Nephron (organoid): Measurements from ENCODE around the gene SMAD5.

Source experiments
- H3K27ac Mint-ChIP-seq, 3 experiments: 2 replicates each; pipeline ENCODE4 v1.8.0; 2020; ENCODE audit warnings: mixed read lengths in 3 of 3, mild to moderate bottlenecking in 2 of 3, moderate library complexity in 1 of 3
- H3K27me3 Mint-ChIP-seq: 2 replicates; pipeline ENCODE4 v1.8.0; 2021; ENCODE audit warnings: low read depth, mild to moderate bottlenecking, moderate library complexity, mixed read lengths
- H3K36me3 Mint-ChIP-seq: 2 replicates; pipeline ENCODE4 v1.8.0; 2020; ENCODE audit warnings: low read depth, mixed read lengths
- H3K4me1 Mint-ChIP-seq: 2 replicates; pipeline ENCODE4 v1.8.0; 2020; ENCODE audit warnings: mixed read lengths
- H3K4me3 Mint-ChIP-seq, 3 experiments: 2 replicates each; pipeline ENCODE4 v1.8.0; 2020; ENCODE audit warnings: mild to moderate bottlenecking in 3 of 3, mixed read lengths in 3 of 3, moderate library complexity in 2 of 3
- H3K9me3 Mint-ChIP-seq: 2 replicates; pipeline ENCODE4 v1.8.0; 2020; ENCODE audit warnings: mixed read lengths
- CTCF ChIP-seq, 3 experiments: fragments of 200-600 bp; sonication (generic); IDR thresholded peaks; one replicate each; pipeline ENCODE4 v1.5.0; 2021; ENCODE audit warnings: antibody characterized with exemption in 3 of 3; ENCODE audit not compliant: unreplicated experiment in 3 of 3

The SMAD5 gene

GRCh38 chr5:136159457-136159856 lies 26.8 kb downstream of the SMAD5 start:
- Mint-ChIP-seq H3K4me1 (peaks cover 39% of the 10 kb centered on the region), H3K27ac (peak overlapping the region; percentile 51 to 85 (median 74)), H3K9me3 (peaks cover 8% of the 10 kb centered on the region), H3K27me3 (no peaks in the 10 kb centered on the region), H3K36me3 (peaks cover 71% of the 10 kb centered on the region), H3K4me3 (peak overlapping the region in 1 of 3 experiments; percentile 46)
- TF ChIP-seq CTCF (IDR thresholded peaks at IDR 0.05; ENCODE audit: unreplicated experiment in 3 of 3) = no peak

GRCh38 chr5:136162008-136162407 lies 29.4 kb downstream of the SMAD5 start:
- Mint-ChIP-seq H3K27ac (no peak overlapping the region), H3K4me3 (no peak overlapping the region), H3K9me3 (peaks cover 2% of the 10 kb centered on the region), H3K36me3 (peaks cover 63% of the 10 kb centered on the region), H3K27me3 (no peaks in the 10 kb centered on the region), H3K4me1 (peaks cover 32% of the 10 kb centered on the region)
- TF ChIP-seq CTCF (IDR thresholded peaks at IDR 0.05; ENCODE audit: unreplicated experiment in 3 of 3) = no peak

- Mint-ChIP-seq H3K4me1 (peaks cover 19% of the 10 kb centered on the region), H3K9me3 (no peaks in the 10 kb centered on the region), H3K27ac (no peak overlapping the region), H3K4me3 (no peak overlapping the region), H3K27me3 (no peaks in the 10 kb centered on the region), H3K36me3 (peaks cover 65% of the 10 kb centered on the region)
- no peak for TF ChIP-seq CTCF (IDR thresholded peaks at IDR 0.05; ENCODE audit: unreplicated experiment in 3 of 3)
Observed at GRCh38 chr5:136164226-136164625, 31.6 kb downstream of the SMAD5 start.

- H3K27me3 Mint-ChIP-seq = no peaks in the 10 kb centered on the region
- no peak for TF ChIP-seq CTCF (IDR thresholded peaks at IDR 0.05; ENCODE audit: unreplicated experiment in 3 of 3)
- H3K9me3 Mint-ChIP-seq = no peaks in the 10 kb centered on the region
Observed at GRCh38 chr5:136166909-136167308, 34.3 kb downstream of the SMAD5 start.

GRCh38 chr5:136169218-136169617 lies 36.6 kb downstream of the SMAD5 start:
- peaks cover 5% of the 10 kb centered on the region for H3K4me1 Mint-ChIP-seq
- H3K36me3 Mint-ChIP-seq = peaks cover 75% of the 10 kb centered on the region
- no peak overlapping the region for H3K27ac Mint-ChIP-seq
- no peaks in the 10 kb centered on the region for H3K27me3 Mint-ChIP-seq
- no peak overlapping the region for H3K4me3 Mint-ChIP-seq
- TF ChIP-seq CTCF (IDR thresholded peaks at IDR 0.05; ENCODE audit: unreplicated experiment in 3 of 3) = no peak
- H3K9me3 Mint-ChIP-seq = no peaks in the 10 kb centered on the region

More at GRCh38 chr5:136166909-136167308, 34.3 kb downstream of the SMAD5 start:
- Mint-ChIP-seq H3K4me1 (no peaks in the 10 kb centered on the region), H3K27ac (no peak overlapping the region), H3K36me3 (peaks cover 70% of the 10 kb centered on the region), H3K4me3 (no peak overlapping the region)

- H3K4me3 Mint-ChIP-seq = no peak overlapping the region
- peaks cover 5% of the 10 kb centered on the region for H3K4me1 Mint-ChIP-seq
- no peaks in the 10 kb centered on the region for H3K27me3 Mint-ChIP-seq
- TF ChIP-seq CTCF (IDR thresholded peaks at IDR 0.05; ENCODE audit: unreplicated experiment in 3 of 3) = peak; percentile 59 to 74 (median 65)
- H3K9me3 Mint-ChIP-seq = no peaks in the 10 kb centered on the region
- peak overlapping the region; percentile 22 to 60 (median 35) for H3K27ac Mint-ChIP-seq
- H3K36me3 Mint-ChIP-seq = peaks cover 66% of the 10 kb centered on the region
Observed at GRCh38 chr5:136174021-136174659, 41.5 kb downstream of the SMAD5 start.
